ENCODE measurements around the gene SPR.

SPR gene

GRCh38 chr2:72937356-72937669 is 50.1 kb downstream of the SPR start:
- H3K4me3 ChIP-seq (replicated peaks; ENCODE audit: low read depth, low read length), result no peak overlapping the region
- no peak for DNase-seq (ENCODE audit: extremely low read depth, insufficient read length)
- H3K27me3 ChIP-seq (replicated peaks; ENCODE audit: control insufficient read depth, insufficient read depth, low read length), result no peaks in the 10 kb centered on the region
- no peak for TF ChIP-seq CTCF (IDR thresholded peaks at IDR 0.05; ENCODE audit: insufficient read depth, low read length, poor library complexity, severe bottlenecking)
- no peaks in the 10 kb centered on the region; the same call in 1 of the 2 replicates for H3K36me3 ChIP-seq (ENCODE audit: control insufficient read depth, insufficient read depth, low read length)

- H3K36me3 ChIP-seq (ENCODE audit: control insufficient read depth, insufficient read depth, low read length), result no peaks in the 10 kb centered on the region; the same call in 1 of the 2 replicates
- H3K27me3 ChIP-seq (replicated peaks; ENCODE audit: control insufficient read depth, insufficient read depth, low read length), result no peaks in the 10 kb centered on the region
- TF ChIP-seq CTCF (IDR thresholded peaks at IDR 0.05; ENCODE audit: insufficient read depth, low read length, poor library complexity, severe bottlenecking), result no peak
- no peak overlapping the region for H3K4me3 ChIP-seq (replicated peaks; ENCODE audit: low read depth, low read length)
- no peak for DNase-seq (ENCODE audit: extremely low read depth, insufficient read length)
Observed at GRCh38 chr2:72938455-72938854, 51.2 kb downstream of the SPR start.

- DNase-seq (ENCODE audit: extremely low read depth, insufficient read length), result no peak
- TF ChIP-seq CTCF (IDR thresholded peaks at IDR 0.05; ENCODE audit: insufficient read depth, low read length, poor library complexity, severe bottlenecking), result no peak
- Histone ChIP-seq H3K27me3 (replicated peaks; ENCODE audit: control insufficient read depth, insufficient read depth, low read length) (no peaks in the 10 kb centered on the region), H3K4me3 (replicated peaks; ENCODE audit: low read depth, low read length) (no peak overlapping the region), H3K36me3 (ENCODE audit: control insufficient read depth, insufficient read depth, low read length) (no peaks in the 10 kb centered on the region)
Observed at GRCh38 chr2:72940361-72940760, 53.2 kb downstream of the SPR start.

- DNase-seq (ENCODE audit: extremely low read depth, insufficient read length), result no peak
- TF ChIP-seq CTCF (IDR thresholded peaks at IDR 0.05; ENCODE audit: insufficient read depth, low read length, poor library complexity, severe bottlenecking), result no peak
- Histone ChIP-seq H3K4me3 (replicated peaks; ENCODE audit: low read depth, low read length) (no peak overlapping the region), H3K36me3 (ENCODE audit: control insufficient read depth, insufficient read depth, low read length) (no peaks in the 10 kb centered on the region), H3K27me3 (replicated peaks; ENCODE audit: control insufficient read depth, insufficient read depth, low read length) (no peaks in the 10 kb centered on the region)
Observed at GRCh38 chr2:72940786-72941185, 53.6 kb downstream of the SPR start.

Data from GM06990 (cell line).